WI38 (cell line): ENCODE data around the gene TRIM14.
"Not testable (repeated sequence)": the region's sequence is repeated elsewhere in the genome, so short reads cannot be mapped to it uniquely, and the experiment has no call there.

ENCODE experiments used
- H3K4me3 ChIP-seq: 2 replicates; pipeline ENCODE4 v1.5.1; 2011; ENCODE audit warnings: low read depth, mild to moderate bottlenecking, control low read depth, low read length
- CTCF ChIP-seq: IDR thresholded peaks from 2 replicates; pipeline ENCODE4 v1.5.1; 2012; ENCODE audit warnings: low read depth, mild to moderate bottlenecking, control low read depth, low read length

TRIM14 gene

GRCh38 chr9:98132806-98133631 lies 14.0 kb upstream of the TRIM14 start:
- TF ChIP-seq CTCF, result no peak
- no peak overlapping the region for H3K4me3 ChIP-seq

GRCh38 chr9:98132158-98132557 lies 13.1 kb upstream of the TRIM14 start:
- TF ChIP-seq CTCF, result no peak
- no peak overlapping the region for H3K4me3 ChIP-seq

- TF ChIP-seq CTCF, result no peak
- no peak overlapping the region for H3K4me3 ChIP-seq
Observed at GRCh38 chr9:98130576-98131228, 11.7 kb upstream of the TRIM14 start.

GRCh38 chr9:98130060-98130459 lies 11.0 kb upstream of the TRIM14 start:
- not testable (repeated sequence) for H3K4me3 ChIP-seq

GRCh38 chr9:98129451-98129881 lies 10.4 kb upstream of the TRIM14 start:
- no peak for TF ChIP-seq CTCF
- H3K4me3 ChIP-seq, result no peak overlapping the region

- TF ChIP-seq CTCF, result no peak
- H3K4me3 ChIP-seq, result no peak overlapping the region
Observed at GRCh38 chr9:98128316-98128715, 9.3 kb upstream of the TRIM14 start.

- no peak for TF ChIP-seq CTCF
- no peak overlapping the region for H3K4me3 ChIP-seq
Observed at GRCh38 chr9:98127226-98127625, 8.2 kb upstream of the TRIM14 start.
